Neural cell (in vitro differentiated cells): ENCODE measurements around the gene FAM135A. TPM values are rescaled to one million over a fixed set of nuclear protein-coding genes. Genes with fewer than 3 reads are reported as not detected.

ENCODE experiments used
- H2AFZ ChIP-seq: fragments of 200-600, 300-800 bp; sonication (generic), shearing (Covaris generic); 2 replicates; pipeline ENCODE4 v1.6.0; 2014; ENCODE audit warnings: low read depth, mild to moderate bottlenecking, antibody characterized with exemption, low read length, moderate library complexity
- H3F3A ChIP-seq: fragments of 200-600 bp; shearing (Covaris generic); 2 replicates; pipeline ENCODE4 v1.6.1; 2016; ENCODE audit warnings: mild to moderate bottlenecking, moderate library complexity, mixed read lengths, antibody characterized with exemption, low read length; ENCODE audit not compliant: insufficient read depth, poor library complexity, severe bottlenecking
- H3K27ac ChIP-seq: fragments of 200-600, 300-800 bp; sonication (generic), shearing (Covaris generic); 2 replicates; pipeline ENCODE4 v1.5.1; 2014; ENCODE audit warnings: mild to moderate bottlenecking, low read length, moderate library complexity
- H3K27me3 ChIP-seq: fragments of 300-800, 200-600 bp; sonication (generic), shearing (Covaris generic); 2 replicates; pipeline ENCODE4 v1.6.0; 2014; ENCODE audit warnings: mild to moderate bottlenecking, low read depth, low read length, moderate library complexity; ENCODE audit not compliant: insufficient read depth
- H3K36me3 ChIP-seq: fragments of 300-800, 200-600 bp; sonication (generic), shearing (Covaris generic); 2 replicates; pipeline ENCODE4 v1.5.1; 2014; ENCODE audit warnings: mild to moderate bottlenecking, antibody characterized with exemption, low read length, moderate library complexity; ENCODE audit not compliant: insufficient read depth
- H3K4me2 ChIP-seq: fragments of 300-800, 200-600 bp; sonication (generic), shearing (Covaris generic); 2 replicates; pipeline ENCODE4 v1.6.0; 2014; ENCODE audit warnings: mild to moderate bottlenecking, low read length
- H3K4me3 ChIP-seq: fragments of 300-800, 200-600 bp; sonication (generic), shearing (Covaris generic); 2 replicates; pipeline ENCODE4 v1.5.1; 2014; ENCODE audit warnings: mild to moderate bottlenecking, low read length, moderate library complexity
- H3K79me2 ChIP-seq: fragments of 200-600 bp; shearing (Covaris generic); replicated peaks from 2 replicates; pipeline ENCODE4 v1.6.0; 2014; ENCODE audit warnings: mild to moderate bottlenecking, low read length, moderate library complexity; ENCODE audit not compliant: insufficient read depth
- H3K9ac ChIP-seq: fragments of 300-800, 200-600 bp; sonication (generic), shearing (Covaris generic); 2 replicates; pipeline ENCODE4 v1.6.1; 2016; ENCODE audit warnings: mild to moderate bottlenecking, low read length, mixed read lengths
- H3K9me2 ChIP-seq: fragments of 200-600 bp; shearing (Covaris generic); 2 replicates; pipeline ENCODE4 v1.6.1; 2016; ENCODE audit warnings: mild to moderate bottlenecking, low read length, mixed read lengths; ENCODE audit not compliant: insufficient read depth
- H3K9me3 ChIP-seq: fragments of 200-600, 300-800 bp; sonication (generic), shearing (Covaris generic); 2 replicates; pipeline ENCODE4 v1.6.1; 2016; ENCODE audit warnings: mild to moderate bottlenecking, mixed run types, low read length, moderate library complexity, mixed read lengths
- H4K20me1 ChIP-seq: fragments of 200-600 bp; shearing (Covaris generic); 2 replicates; pipeline ENCODE4 v1.6.1; 2016; ENCODE audit warnings: mild to moderate bottlenecking, mixed run types; ENCODE audit not compliant: insufficient read depth
- CTCF ChIP-seq: fragments of 450-650 bp; IDR thresholded peaks from 2 replicates; pipeline ENCODE4 v1.5.1; 2014; ENCODE audit warnings: antibody characterized with exemption, mild to moderate bottlenecking, moderate library complexity; ENCODE audit not compliant: poor library complexity, severe bottlenecking
- EP300 ChIP-seq: fragments of 450-650 bp; conservative IDR thresholded peaks from 2 replicates; pipeline ENCODE4 v1.6.1; 2014; ENCODE audit warnings: antibody characterized with exemption, mild to moderate bottlenecking, moderate library complexity; ENCODE audit not compliant: poor library complexity, severe bottlenecking
- EZH2 ChIP-seq: fragments of 200-600, 300-800 bp; shearing (Covaris generic), sonication (generic); IDR thresholded peaks from 2 replicates; pipeline ENCODE4 v1.6.1; 2014; ENCODE audit warnings: antibody characterized with exemption, low read length, borderline replicate concordance, mild to moderate bottlenecking; ENCODE audit not compliant: insufficient read depth, poor library complexity, severe bottlenecking
- MXI1 ChIP-seq: fragments of 450-650 bp; conservative IDR thresholded peaks from 2 replicates; pipeline ENCODE4 v1.6.1; 2014; ENCODE audit warnings: antibody characterized with exemption, mild to moderate bottlenecking; ENCODE audit not compliant: poor library complexity, severe bottlenecking
- POLR2AphosphoS5 ChIP-seq: IDR thresholded peaks from 2 replicates; pipeline ENCODE4 v1.6.1; 2012
- RAD21 ChIP-seq: fragments of 450-650 bp; conservative IDR thresholded peaks from 2 replicates; pipeline ENCODE4 v1.6.1; 2014; ENCODE audit warnings: antibody characterized with exemption, mild to moderate bottlenecking, moderate library complexity
- REST ChIP-seq: IDR thresholded peaks from 2 replicates; pipeline ENCODE4 v1.6.1; 2012; ENCODE audit warnings: borderline replicate concordance
- SMC3 ChIP-seq: fragments of 450-650 bp; conservative IDR thresholded peaks from 2 replicates; pipeline ENCODE4 v1.6.1; 2014; ENCODE audit warnings: antibody characterized with exemption, mild to moderate bottlenecking, moderate library complexity; ENCODE audit not compliant: poor library complexity
- TAF1 ChIP-seq: IDR thresholded peaks from 2 replicates; pipeline ENCODE4 v1.6.1; 2012; ENCODE audit warnings: low read depth
- polyA plus RNA-seq: library from polyadenylated mRNA; depleted of rRNA; stranded (reverse); fragments of >200 nt; gene quantifications from 2 replicates; pipeline ENCODE4 v1.2.3, GENCODE V29; 2014

FAM135A gene
- polyA plus RNA-seq, 1 donor from 2014 or later = 31.4 TPM

- Histone ChIP-seq H3K9me3 (no peaks in the 10 kb centered on the region), H3K36me3 (no peaks in the 10 kb centered on the region), H3K4me3 (no peak overlapping the region), H3K9ac (no peak overlapping the region), H3K27me3 (no peaks in the 10 kb centered on the region), H3K4me2 (no peak overlapping the region), H3K27ac (no peak overlapping the region), H3K79me2 (no peaks in the 10 kb centered on the region), H2AFZ (no peak overlapping the region), H4K20me1 (no peaks in the 10 kb centered on the region), H3K9me2 (no peaks in the 10 kb centered on the region), H3F3A (no peaks in the 10 kb centered on the region)
- no peak for TF ChIP-seq POLR2AphosphoS5
- TF ChIP-seq SMC3 = no peak
Measured at GRCh38 chr6:70394518-70395300, 18.6 kb upstream of the FAM135A start.

- no peaks in the 10 kb centered on the region for H3K9me2 ChIP-seq
- no peaks in the 10 kb centered on the region for H3K36me3 ChIP-seq
- no peak overlapping the region for H3K27ac ChIP-seq
- H3K4me2 ChIP-seq = no peak overlapping the region
- H3F3A ChIP-seq = no peaks in the 10 kb centered on the region
- no peaks in the 10 kb centered on the region for H3K9me3 ChIP-seq
- no peak for TF ChIP-seq EP300
- no peak for TF ChIP-seq SMC3
- no peak for TF ChIP-seq RAD21
- no peak for TF ChIP-seq REST
- no peak for TF ChIP-seq EZH2
- no peak for TF ChIP-seq POLR2AphosphoS5
- TF ChIP-seq MXI1 = no peak
- no peak for TF ChIP-seq TAF1
- no peak for TF ChIP-seq CTCF
- H4K20me1 ChIP-seq = no peaks in the 10 kb centered on the region
- H3K9ac ChIP-seq = no peak overlapping the region
- H2AFZ ChIP-seq = no peak overlapping the region
- no peaks in the 10 kb centered on the region for H3K79me2 ChIP-seq
- H3K4me3 ChIP-seq = no peak overlapping the region
- H3K27me3 ChIP-seq = no peaks in the 10 kb centered on the region
Measured at GRCh38 chr6:70395301-70395672, 18.0 kb upstream of the FAM135A start.
